ENCODE measurements around the gene RNF225.
"Not testable (repeated sequence)": the region's sequence is repeated elsewhere in the genome, so short reads cannot be mapped to it uniquely, and the experiment has no call there.

Gene RNF225

DNA sequence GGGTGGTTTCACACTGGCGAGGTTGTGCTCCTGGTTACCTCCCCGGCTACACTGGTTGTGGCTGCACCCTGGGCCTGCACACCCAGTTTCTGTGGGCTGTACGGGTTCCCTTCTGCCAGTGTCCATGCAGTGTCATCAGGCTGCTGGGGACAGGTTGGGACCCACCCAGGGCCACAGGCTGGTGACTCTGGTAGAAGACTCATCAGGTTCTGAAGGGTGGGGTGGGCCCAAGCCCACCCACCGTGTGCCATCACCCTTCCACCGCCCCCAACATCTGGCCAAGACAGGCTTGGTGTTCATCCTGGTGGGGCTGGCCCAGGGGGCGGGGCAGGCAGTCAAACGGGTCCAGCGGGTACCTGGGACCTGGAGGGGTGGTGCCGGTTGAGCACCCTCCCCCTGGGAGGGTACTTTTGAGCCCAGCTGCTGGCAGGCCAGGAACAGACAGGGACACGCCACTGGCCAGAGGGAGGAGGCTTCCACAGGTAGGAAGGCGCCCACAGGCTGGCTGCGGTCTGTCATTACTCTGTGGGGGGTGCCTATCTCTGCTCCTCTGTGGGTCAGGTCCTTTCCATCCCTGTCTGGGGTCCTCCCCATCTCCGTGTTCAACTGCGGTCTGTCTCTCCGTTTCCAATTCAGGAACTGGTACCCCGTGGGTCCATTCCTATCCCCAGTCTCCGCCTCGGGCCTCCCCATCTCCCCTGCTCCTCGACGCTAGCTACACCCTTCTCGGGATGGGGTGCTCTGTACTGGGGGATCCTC is at the start of gene RNF225:
RNF225 (plus strand) TSS at position 437 of the 759 bp plus-strand sequence. CDS start 434 bp downstream, outside the sequence.
- DNase-seq: no peak

DNA sequence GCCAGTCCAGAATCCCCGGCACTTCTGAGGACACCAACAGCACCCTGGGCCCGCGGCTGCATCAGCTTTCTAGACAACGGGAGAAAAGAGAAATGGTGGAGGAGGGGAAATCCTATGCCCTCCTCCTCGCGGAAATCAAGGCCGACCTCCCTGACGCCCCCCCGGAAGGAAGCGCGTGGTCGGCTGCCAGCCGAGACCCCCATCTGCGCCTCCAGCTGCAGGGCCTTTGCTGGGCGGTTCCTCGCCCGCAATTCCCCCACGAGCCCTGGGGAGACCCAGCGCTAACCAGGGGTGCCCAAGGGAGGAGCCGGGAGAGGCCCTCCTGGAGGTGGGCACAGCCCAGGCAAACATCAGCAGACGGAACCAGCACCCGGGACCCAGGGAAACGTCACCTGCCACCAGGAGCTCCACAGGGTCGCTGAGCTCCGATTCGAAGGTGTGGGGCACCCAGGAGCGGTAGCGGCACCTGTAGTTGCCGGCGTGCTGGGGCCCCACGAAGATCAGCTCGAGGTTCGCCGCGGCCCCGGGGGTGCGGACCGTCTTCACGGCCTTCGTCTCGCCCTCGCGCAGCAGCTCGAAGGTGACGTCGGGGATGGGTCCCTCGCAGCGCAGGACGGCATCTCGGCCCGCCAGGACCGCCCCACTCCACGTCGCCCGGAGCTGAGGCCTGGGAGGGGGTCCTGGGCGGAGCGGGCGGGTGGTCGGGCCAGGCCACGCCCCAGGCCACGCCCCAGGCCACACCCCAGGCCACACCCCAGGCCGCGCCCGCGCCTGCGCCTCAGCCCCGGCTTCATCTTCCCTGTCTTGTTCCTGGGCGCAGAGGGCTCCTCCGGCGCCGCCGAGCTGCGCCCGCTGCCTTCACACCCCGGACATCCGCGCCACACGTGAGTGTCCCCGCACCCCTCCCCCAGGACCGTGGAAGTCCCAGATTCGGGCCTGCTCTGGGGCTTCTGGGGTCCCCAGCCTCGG is 48.2 kb upstream of the RNF225 start:
- peak; percentile 78 for DNase-seq

DNA sequence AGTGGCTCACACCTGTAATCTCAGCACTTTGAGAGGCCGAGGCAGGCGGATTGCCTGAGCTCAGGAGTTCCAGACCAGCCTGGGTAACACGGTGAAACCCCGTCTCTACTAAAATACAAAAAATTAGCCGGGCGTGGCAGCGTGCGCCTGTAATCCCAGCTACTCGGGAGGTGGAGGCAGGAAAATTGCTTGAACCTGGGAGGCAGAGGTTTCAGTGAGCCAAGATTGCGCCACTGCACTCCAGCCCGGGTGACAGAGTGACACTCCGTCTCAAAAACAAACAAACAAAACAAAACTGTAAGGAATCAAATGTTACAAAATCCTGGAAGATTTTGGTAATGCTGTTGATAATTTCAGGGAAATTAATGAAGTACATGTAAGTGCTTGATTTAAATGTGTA is 47.4 kb upstream of the RNF225 start:
- not testable (repeated sequence) for DNase-seq

DNA sequence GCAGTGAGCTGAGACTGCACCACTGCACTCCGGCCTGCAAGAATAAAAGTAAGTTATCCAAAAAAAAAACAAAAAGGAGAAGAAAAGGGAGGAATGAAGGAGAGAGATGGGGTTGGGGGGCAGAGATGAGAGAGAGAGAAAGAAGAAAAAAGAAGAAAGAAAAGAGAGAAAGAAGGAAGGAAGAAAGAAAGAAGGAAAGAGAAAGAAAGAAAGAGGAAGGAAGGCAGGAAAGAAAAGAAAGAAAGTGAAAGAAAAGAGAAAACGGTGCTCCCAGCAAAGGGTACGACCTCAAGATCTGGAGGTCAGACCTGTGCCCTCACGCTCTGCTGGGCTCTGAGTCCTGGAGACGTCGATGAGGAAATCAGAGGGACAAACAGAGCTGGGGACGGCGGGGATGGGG is 45.9 kb upstream of the RNF225 start:
- DNase-seq: no peak

DNA sequence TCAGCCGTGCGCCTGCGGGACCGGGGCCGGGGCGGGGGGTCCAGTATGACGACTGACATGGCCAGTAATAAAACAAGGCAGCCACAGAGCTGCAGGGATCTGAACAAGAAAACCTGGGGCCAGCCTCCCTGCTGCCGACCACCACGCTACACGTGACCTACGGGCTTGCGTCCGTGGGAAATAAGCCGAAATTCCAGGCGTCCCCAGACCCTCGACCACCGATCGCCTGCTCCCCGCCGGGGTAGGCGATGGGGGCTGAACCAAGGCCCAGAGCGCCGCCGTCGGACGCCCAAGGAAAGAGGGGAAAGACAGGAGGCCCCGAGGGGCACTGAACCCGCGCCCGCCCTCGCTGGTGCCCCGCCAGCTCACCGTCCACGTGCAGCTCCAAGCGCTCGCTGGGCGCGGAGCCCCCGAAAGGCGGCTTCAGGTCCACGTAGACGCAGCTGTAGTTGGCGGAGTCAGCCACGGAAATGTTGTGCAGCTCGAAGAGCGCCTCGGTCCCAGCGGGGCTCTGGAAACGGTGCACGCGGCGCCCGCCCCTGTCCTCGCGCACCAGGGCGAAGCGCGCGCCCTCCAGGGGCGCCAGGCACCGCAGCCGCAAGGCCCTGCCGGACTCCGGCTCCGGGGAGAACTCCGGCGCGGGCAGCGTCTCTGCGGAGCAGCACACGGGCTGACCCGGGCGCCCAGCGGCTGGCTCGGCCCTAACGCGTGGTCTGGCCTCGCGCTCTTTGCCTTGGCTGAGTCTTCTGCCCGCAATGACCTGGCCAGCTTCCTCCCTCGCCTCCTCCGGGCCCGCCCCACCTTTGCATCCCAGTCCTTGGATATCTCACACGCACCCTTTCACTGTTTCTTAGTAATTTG is 45.2 kb upstream of the RNF225 start:
- DNase-seq: no peak

DNA sequence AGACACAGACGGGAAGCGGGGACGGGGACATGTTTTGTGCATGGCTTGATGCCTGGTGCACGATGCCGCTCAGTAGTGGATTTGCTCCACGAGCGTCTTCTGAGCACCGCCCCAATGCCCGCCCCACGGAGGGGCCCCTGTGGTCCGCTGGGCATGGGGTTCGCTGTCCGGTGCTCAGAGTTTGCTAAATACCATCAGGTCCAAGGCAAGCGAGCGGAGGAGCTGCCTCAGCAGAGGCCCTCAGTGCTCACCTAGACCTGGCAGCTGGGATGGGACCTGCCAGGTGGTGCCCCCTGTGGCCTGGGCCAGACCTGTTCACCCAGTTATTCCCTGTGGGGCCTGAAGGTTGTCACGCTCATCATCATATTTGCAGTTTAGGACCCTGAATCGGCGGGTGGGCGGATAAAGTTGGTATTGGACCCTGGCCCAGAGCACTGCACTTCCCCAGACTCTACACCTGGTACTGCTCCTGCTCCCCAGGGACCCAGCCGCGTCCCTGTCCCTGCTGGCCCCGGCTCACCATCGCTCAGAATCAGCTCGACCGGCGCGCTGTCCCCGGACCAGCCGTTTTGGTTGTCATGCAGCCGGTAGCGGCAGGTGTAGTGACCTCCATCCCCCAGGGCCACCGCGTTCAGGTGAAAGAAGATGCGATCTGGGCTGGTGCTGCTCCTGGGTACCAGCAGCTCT is 44.4 kb upstream of the RNF225 start:
- DNase-seq: no peak

DNA sequence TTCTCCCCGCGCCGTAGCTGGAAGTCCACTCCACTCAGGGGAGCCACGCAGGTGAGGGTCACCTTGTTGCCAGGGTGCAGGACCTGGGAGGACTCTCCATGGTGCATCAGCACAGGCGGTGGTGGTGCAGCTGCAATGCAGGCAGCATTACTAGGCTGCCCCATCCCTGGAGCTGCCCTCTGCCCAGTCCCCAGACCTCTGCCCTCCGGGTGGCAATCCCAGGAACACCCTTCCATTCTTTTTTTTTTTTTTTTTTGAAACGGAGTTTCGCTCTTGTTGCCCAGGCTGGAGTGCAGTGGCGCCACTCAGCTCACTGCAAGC is 43.9 kb upstream of the RNF225 start:
- DNase-seq: no peak

DNA sequence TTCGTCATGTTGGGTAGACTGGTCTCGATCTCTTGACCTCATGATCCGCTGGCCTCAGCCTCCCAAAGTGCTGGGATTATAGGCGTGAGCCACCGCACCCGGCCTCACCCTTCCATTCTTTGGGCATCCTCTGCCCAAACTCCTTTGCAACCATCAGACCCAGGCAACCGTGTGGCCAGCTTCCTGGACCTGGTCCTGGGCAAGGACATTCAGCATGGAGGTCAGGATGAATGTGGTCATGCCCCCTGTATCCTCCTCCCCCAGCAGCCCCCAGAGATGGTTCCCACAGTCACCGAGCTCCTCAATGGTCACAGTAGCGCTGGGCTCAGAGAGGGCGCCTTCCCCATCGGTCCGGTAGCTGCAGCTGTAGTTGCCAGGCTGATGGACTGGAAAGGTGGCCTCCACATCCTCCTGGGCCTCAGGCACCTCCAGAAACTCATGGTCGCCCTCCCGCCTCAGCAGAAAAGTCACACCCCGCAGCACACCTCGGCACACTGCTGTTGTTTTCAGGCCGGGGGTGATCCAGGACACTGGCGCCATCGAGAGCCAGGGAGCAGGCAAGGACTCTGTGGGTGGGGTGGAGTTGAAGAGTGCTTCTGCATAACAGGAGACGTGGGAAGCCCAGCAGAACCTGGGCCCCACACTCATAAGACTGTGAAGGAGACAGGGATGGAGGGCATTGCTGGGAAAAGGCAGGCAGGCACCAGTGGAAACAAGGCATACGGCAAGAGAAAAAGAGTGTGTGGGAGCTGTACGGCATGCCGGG is 43.3 kb upstream of the RNF225 start:
- no peak for DNase-seq

DNA sequence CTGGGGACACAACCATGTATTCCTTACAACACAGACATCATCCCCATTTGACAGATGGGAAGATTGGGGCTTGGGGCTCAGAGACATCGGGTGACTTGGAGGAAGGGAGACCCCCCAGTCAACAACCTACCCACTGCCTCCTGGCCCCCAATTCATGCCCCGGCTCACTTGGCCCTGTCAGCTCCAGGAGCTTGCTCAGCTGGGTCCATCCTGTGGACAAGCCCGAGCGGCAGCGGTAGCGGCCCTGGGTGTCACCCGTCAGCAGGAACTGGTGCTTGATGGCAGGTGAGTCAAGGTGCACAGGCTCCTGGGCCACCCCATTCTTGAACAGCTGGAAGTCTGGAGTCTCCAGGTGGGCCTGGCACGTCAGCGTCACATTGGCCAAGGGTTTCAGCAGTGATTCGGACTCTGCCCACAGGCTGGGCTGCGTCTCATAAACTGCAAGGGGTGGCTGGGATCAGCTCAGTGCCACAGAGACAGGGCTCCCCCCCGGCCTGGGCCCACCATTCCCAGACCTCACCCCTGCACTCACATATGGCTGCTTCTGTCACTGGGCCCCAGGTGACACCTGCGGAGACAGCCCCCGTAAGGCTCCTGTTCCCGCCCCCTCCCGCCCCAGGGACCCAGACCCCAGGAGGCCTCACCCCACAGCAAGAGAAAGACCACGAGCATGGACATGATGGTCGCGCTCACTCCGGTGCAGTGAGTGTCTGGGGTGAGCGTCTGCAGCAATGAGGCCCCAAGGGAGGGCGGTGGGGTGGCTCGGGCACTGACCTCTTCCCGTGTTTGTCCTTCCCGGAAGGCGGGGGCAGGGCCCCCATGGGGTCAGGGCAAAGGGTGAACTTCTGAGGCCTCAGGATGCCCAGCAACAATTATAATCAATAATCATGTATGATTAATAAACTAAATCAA is 42.4 kb upstream of the RNF225 start, which contains the start of gene A1BG:
A1BG (minus strand) TSS at position 733 of the 912 bp plus-strand sequence; CDS start at position 678, 55 bp downstream.
- DNase-seq: no peak

DNA sequence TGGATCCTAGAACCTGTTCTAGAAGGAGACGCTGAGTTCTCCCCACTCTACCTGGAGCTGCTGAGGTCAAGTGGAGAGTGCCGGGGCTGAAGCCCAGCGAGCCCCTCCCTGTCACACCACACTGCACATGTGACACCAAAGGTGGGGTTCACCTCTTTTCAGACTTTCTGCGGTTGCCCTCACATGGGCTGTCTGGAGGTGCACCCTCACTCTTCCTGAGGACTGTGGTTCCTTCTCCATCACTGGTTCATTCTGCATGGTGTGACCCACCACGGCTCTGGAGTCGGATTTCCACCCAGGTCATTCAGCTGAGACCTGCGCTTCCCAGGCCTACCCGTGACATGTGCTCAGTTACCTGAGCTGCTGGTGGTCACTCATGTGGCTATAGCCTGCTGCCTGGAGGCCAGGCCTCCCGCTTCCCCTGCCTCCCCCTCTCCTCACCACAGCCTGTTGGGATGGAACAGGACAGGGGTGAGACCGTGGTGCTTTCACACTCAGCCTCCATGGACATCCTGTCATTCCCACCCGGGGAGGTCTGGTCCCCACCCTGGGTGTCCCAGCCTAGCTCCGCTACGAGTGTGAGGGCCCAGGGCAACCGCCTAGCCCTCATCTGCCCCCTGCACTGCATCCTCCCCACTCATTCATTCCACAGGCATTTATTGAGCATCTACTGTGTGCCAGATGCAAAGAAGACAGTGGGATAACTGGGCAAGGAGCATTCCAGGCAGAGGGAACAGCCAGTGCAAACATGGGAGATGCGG is 41.6 kb upstream of the RNF225 start:
- DNase-seq: no peak

DNA sequence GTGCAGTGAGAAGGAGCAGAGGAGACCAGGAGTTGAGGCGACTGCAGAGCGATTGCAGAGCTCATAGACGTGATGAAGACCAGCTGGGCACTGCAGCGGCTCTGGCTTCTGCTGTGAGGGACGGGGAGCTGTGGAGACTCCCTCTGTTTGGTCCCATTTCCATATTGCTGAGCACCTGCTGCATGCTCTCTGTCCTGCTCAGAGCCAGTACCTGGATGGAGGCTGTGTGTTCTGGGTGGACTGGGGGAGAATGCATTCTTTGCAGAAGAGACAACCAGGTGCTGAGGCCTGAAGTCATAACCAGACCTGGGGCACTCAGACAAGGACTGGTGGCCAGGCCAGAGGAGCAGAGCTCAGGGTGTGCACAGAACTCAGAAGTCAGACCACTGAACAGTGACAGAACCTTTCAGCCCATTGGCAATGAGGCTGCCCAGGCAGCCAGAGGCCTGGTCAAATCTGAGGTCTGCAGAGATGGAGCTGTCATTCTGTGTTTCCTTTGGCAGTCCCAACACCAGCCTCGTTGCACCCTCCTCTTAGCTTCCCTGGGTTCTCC is 40.9 kb upstream of the RNF225 start:
- DNase-seq: no peak

DNA sequence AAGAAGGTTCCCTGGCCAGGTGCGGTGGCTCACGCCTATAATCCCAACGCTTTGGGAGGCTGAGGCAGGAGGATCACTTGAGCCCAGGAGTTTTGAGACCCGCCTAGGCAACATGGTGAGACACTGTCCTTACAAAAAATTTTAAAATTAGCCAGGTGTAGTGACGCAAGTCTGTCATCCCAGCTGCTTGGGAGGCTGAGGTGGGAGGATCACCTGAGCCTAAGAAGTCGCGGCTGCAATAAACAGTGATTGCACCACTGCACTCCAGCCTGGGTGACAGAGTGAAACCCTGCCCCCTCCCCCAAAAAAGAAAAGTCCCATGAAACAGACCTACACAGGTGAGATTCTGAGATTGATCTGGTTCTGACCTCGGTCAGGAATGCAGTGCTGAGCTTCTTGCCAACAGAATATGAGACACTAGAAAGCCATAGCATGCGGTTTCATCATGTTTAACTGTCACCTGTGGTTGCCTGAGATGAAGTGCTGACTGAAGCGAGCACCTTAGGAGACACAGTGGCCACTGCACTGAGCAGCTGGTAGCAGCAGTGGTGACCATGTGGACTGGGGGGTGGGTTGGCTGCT is 40.1 kb upstream of the RNF225 start:
- DNase-seq: no peak

DNA sequence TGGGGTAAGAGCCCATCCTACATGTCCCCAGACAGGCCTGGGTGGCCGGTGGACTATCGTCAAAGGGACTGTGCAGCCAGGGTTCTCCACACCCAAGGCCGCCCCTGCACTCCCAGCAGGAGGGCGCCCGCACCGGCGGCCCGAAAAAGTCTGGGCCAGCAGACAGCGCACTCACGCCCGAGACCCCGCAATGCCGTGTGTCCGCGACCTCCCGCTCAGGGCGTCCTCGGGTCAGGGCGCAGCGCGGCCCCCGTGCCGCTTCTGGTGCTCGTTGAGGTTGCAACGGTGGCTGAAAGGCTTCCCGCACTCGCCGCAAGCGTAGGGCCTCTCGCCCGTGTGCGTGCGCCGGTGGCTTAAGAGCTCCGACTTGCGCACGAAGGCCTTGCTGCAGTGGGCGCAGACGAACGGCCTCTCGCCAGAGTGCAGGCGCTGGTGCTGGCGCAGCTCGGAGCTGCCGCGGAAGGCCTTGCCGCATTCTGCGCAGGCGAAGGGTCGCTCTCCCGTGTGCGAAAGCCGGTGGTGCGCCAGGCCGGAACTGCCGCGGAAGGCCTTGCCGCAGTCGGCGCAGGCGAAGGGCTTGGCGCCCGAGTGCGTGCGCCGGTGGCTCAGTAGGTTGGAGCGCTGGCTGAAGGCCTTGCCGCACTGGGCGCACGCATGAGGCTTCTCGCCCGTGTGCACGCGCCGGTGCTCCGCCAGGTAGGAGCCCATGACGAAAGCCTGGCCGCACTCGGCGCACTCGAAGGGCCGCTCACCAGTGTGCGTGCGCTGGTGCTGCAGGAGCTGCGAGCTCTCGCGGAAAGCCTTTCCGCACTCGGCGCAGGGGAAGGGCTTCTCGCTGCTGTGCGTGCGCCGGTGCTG is 39.3 kb upstream of the RNF225 start:
- peak; percentile 51 for DNase-seq

DNA sequence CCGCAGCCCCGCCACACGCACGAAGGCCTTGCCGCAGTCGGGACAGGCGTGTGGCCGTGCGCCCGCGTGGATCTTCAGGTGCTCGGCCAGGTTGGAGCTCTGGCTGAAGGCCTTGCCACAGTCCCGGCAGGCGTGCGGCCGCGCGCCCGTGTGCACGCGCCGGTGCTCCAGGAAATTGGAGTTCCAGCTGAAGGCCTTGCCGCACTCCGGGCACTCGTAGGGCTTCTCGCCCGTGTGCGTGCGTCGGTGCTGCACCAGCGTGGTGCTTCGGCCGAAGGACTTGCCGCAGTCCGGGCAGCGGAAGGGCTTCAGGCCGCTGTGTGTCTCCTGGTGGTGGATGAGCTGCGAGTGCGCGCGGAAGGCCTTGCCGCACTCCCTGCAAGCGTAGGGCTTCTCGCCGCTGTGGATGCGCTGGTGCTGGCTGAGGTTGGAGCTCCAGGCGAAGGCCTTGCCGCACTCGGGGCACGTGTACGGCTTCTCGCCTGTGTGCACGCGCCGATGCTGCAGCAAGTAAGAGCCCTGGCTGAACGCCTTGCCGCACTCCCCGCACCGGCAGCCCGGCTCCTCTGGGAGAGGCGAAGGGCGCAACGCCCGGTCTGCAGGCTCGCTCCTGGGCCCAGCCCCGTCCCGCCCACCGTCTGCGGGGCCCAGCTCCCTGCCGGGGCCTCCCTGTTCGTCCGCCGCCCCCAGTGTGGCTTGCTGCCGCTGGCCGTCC is 38.5 kb upstream of the RNF225 start:
- DNase-seq: peak; percentile 31

DNA sequence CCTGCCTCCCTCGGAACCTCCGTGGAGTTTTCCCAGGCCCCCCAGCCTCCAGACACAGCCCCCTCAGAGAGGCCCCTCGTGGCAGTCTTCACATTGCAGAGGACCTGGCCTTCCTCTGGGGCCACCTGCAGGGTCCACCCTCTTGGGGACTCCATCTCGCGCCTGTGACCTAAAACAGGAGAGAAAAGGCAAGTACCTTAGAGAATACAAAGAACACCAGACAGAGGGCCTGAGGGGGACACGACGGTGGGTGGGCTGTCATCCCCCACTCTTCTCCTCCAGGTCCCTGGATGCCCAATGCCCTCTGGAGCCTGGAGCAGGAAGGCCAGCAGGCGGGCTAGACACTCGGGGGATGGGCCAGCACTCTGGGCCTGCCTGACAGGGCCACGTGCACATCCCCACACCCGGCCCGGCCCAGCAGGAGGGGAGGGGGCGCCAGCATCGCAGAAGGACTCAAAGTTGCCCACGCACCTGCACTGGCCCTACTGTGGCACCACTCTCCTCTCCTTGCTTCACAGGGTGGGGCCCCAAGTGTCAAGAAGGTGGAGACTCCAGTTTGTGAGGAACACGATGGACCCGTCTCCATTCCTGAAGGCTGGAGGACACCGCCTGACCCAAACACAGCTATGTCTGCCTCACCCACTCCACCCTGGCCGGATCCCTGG is 37.8 kb upstream of the RNF225 start:
- DNase-seq: no peak

DNA sequence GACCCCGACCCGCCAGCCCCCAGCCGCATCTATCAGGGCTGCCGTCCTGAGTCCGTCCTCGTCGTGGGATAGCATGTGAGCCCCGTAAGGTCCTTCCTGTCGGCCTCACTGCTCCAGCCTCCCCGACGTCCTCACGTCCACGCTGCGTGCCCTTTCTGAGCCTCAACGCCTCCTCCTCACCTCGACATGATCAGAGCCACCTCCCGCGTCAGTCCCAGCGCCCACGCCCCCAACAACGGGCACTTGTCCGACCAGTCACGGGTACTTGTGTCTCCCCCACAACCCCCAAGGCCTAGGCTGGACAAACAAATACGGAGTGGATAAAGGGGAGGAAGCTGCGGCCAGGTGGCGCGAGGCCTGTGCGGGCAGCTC is 33.6 kb upstream of the RNF225 start:
- peak; percentile 52 for DNase-seq

Data from fibroblast of skin of right biceps (primary cell).